BE2C (cell line): ENCODE results near the gene ADAMTS3.

Source experiments
- DNase-seq: peaks from one replicate; pipeline ENCODE4 v3.0.0-alpha.2; 2020
- H3K27me3 ChIP-seq: fragments of 250-450 bp; sonication (Bioruptor Pico); 2 replicates; pipeline ENCODE4 v1.5.1; 2020; ENCODE audit warnings: mild to moderate bottlenecking
- H3K36me3 ChIP-seq: fragments of 250-450 bp; sonication (Bioruptor Pico); 2 replicates; pipeline ENCODE4 v1.5.1; 2020; ENCODE audit warnings: mild to moderate bottlenecking
- H3K4me1 ChIP-seq: fragments of 250-450 bp; sonication (Bioruptor Pico); 2 replicates; pipeline ENCODE4 v1.5.1; 2020
- H3K4me3 ChIP-seq: 2 replicates; pipeline ENCODE4 v1.5.1; 2011; ENCODE audit warnings: low read depth, low read length
- H3K9me3 ChIP-seq: fragments of 250-450 bp; sonication (Bioruptor Pico); 2 replicates; pipeline ENCODE4 v1.5.1; 2020
- TF ChIP-seq, protein P1 (sequence below): IDR thresholded peaks from 2 replicates; pipeline ENCODE4 v1.5.1; 2012; ENCODE audit warnings: mild to moderate bottlenecking, low read depth, low read length

ADAMTS3 gene

DNA sequence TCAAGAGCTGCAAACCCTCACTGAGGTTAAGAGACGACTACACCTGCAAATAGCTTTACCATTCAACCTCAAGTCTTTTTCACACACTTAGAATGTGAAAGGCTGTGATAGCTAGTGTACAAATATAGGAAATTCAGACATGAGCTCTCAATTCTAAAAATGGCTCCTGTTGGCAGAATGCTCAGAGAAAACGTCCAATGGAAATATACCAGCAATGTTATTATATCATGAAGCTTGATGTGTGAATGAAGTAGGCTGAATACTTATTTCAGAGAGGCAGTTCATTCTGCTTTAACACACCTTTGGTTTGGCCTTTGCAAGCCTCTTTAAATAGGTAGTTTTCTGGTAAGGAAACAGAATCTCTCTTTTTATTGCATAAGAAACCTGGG lies 227.6 kb downstream of the ADAMTS3 start:
- Histone ChIP-seq H3K4me3 (no peak overlapping the region), H3K9me3 (no peaks in the 10 kb centered on the region), H3K36me3 (peaks cover 4% of the 10 kb centered on the region; the same call in 1 of the 2 replicates), H3K27me3 (no peaks in the 10 kb centered on the region), H3K4me1 (peaks cover 24% of the 10 kb centered on the region)
- no peak for DNase-seq
- TF ChIP-seq, protein P1, sequence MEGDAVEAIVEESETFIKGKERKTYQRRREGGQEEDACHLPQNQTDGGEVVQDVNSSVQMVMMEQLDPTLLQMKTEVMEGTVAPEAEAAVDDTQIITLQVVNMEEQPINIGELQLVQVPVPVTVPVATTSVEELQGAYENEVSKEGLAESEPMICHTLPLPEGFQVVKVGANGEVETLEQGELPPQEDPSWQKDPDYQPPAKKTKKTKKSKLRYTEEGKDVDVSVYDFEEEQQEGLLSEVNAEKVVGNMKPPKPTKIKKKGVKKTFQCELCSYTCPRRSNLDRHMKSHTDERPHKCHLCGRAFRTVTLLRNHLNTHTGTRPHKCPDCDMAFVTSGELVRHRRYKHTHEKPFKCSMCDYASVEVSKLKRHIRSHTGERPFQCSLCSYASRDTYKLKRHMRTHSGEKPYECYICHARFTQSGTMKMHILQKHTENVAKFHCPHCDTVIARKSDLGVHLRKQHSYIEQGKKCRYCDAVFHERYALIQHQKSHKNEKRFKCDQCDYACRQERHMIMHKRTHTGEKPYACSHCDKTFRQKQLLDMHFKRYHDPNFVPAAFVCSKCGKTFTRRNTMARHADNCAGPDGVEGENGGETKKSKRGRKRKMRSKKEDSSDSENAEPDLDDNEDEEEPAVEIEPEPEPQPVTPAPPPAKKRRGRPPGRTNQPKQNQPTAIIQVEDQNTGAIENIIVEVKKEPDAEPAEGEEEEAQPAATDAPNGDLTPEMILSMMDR = no peak

DNA sequence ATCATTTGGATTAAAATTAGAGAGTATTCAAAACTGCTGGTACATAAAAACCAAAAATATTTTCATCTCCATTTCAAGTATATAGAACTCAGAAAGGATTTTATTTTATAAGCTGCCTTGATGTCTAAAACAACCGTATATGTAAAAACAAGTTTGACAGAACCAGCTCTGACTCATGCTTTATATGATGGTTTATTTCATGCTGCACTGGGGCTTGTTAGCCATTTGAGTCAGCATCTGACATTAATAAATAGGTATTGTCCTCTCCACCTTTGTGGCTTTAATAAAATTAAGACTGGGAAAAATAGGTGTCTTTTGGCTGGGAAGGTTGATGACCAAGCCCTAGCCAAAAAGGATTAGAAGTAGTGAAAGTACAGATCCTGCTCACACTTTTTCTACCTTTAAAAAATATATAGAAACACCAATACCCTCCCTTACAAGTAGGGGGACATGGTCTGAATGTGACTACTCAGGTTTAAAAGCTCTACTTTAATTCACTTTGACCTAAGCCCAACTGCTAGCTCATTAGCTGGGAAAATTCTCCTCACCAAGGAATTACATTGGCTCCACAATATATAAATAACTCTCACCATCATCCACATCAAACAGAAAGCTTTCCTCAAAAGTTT lies 228.1 kb downstream of the ADAMTS3 start:
- no peak overlapping the region for H3K4me3 ChIP-seq
- TF ChIP-seq, protein P1 = peak; percentile 32
- DNase-seq = no peak
- peaks cover 9% of the 10 kb centered on the region; the same call in 1 of the 2 replicates for H3K36me3 ChIP-seq
- no peaks in the 10 kb centered on the region for H3K9me3 ChIP-seq
- H3K27me3 ChIP-seq = no peaks in the 10 kb centered on the region
- peaks cover 24% of the 10 kb centered on the region for H3K4me1 ChIP-seq

DNA sequence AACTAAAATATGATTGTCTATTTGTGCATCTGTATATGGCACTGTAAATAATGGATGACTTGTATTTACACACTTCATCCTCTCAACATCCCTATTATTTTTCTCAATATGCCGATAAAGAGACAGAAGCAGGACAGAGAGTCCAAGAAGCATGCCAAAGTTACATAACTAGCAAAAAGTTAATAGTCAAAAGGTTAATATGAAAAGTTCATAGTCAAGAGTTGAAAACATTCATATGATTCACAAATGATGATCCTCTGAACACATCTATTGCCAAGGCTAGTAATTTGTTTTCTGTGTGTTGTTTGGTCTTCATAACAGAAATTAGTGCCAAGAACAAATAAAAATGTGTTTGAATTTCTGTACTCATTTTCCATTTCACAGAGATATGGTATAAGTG lies 231.0 kb downstream of the ADAMTS3 start:
- Histone ChIP-seq H3K4me3 (no peak overlapping the region), H3K4me1 (peaks cover 24% of the 10 kb centered on the region), H3K36me3 (peaks cover 11% of the 10 kb centered on the region; the same call in 1 of the 2 replicates), H3K27me3 (no peaks in the 10 kb centered on the region), H3K9me3 (no peaks in the 10 kb centered on the region)
- DNase-seq = no peak
- TF ChIP-seq, protein P1 = no peak

DNA sequence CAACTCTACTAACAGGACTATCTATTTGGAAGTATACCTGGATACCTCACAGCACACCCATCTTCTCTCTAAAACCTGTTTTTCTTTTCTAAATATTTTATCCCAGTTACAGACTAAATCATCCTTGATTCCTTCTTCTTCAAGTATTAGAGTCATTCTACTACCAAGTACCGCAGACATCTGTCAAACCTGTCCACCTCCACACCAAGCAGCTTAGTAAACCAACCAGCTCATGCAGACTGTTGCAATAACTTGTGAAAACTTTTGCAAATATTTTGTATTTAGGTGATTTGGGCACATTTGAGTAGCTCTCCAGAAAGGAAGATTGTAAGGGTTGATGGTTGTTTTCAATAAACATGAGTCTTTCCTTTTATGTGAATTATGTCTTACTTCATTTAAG lies 238.6 kb downstream of the ADAMTS3 start:
- Histone ChIP-seq H3K27me3 (no peaks in the 10 kb centered on the region), H3K9me3 (no peaks in the 10 kb centered on the region), H3K4me3 (no peak overlapping the region), H3K36me3 (no peaks in the 10 kb centered on the region), H3K4me1 (peaks cover 31% of the 10 kb centered on the region)
- no peak for DNase-seq
- TF ChIP-seq, protein P1 = no peak

DNA sequence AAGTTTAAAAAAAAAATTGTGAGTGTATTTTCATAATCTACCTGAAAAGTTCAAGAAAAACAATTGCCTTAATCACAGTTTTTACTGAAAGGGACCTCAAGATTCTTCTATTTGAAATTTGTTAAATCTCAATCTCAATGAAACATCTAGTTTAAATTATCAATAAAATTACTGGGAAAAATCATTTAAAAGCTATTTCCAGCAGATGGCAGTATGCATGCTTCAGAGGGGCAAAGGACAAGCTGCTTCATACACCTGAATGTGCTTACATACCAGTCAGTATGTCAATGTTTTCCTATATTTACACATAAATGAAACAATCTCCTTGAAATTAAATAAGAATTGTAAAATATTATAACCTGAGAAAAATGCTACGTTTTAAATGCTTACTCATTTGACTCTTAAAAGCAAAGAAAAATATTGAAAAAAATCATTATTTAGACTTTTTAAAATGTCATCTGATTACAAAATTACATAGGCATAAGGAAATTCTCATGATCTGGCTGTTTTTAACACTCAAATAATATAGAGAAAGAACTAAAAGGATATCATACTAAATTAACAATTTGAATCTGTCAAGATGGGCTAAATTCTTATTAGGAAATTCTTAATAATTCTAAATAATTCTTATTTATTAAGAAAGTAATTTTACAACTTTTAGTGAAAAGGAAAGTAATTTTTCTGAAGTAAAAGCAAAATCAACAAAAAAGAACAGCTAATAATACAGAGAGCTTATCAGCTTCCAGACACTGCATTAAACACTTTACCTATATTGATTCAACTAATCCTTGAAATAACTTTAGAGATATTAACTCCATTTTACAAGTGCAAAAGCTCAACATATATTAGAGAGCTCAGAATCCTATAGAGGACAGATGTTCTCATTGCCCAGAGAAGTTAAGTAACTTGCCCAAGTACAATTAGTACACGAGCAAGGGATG lies 242.1 kb downstream of the ADAMTS3 start:
- TF ChIP-seq, protein P1 = peak; percentile 72
- no peaks in the 10 kb centered on the region for H3K36me3 ChIP-seq
- peak; percentile 30 for DNase-seq
- no peak overlapping the region for H3K4me3 ChIP-seq
- H3K27me3 ChIP-seq = no peaks in the 10 kb centered on the region
- H3K9me3 ChIP-seq = no peaks in the 10 kb centered on the region
- H3K4me1 ChIP-seq = peaks cover 54% of the 10 kb centered on the region

DNA sequence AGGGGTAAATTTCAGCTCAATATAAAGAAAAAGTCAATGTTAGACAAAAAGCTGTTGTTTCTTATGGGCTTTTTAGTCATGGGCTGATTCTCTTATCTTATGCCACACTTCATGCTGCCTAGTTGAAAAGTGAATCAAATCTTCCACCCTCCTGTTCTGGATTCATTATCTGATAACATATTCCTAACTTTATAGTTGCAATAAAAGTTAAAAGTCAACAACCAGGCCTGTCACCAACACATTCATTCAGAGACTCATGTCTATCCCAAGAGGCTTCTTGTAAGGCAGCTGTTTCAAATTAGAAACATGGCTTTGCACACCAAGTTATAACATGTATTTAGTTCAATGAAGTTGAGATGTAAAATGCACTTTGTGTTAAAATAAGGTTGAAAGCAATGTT lies 243.8 kb downstream of the ADAMTS3 start:
- H3K9me3 ChIP-seq = no peaks in the 10 kb centered on the region
- DNase-seq = no peak
- H3K4me1 ChIP-seq = peaks cover 54% of the 10 kb centered on the region
- H3K36me3 ChIP-seq = no peaks in the 10 kb centered on the region
- TF ChIP-seq, protein P1 = no peak
- no peak overlapping the region for H3K4me3 ChIP-seq
- H3K27me3 ChIP-seq = no peaks in the 10 kb centered on the region
